NB4 (cell line): ENCODE measurements around the gene ADAMTS5.

Experiments
- DNase-seq: peaks from one replicate; pipeline ENCODE4 v3.0.0; 2010; ENCODE audit warnings: low read depth
- H3K4me3 ChIP-seq: one replicate; pipeline ENCODE4 v1.5.1; 2011; ENCODE audit warnings: mild to moderate bottlenecking, low read depth, low read length, moderate library complexity
- MYC ChIP-seq: IDR thresholded peaks from 2 replicates; pipeline ENCODE4 v1.6.1; 2011; ENCODE audit warnings: low read depth, low read length
- POLR2A ChIP-seq: IDR thresholded peaks from 2 replicates; pipeline ENCODE4 v1.6.1; 2011; ENCODE audit warnings: mild to moderate bottlenecking; ENCODE audit not compliant: insufficient read length; ENCODE audit errors: extremely low read depth
- TF ChIP-seq, protein P1 (sequence below): IDR thresholded peaks from one replicate; pipeline ENCODE4 v1.5.1; 2012; ENCODE audit warnings: low read depth, low read length
- TF ChIP-seq, protein P2 (sequence below): IDR thresholded peaks from 2 replicates; pipeline ENCODE4 v1.6.1; 2011; ENCODE audit warnings: low read depth, low read length

The ADAMTS5 gene

DNA sequence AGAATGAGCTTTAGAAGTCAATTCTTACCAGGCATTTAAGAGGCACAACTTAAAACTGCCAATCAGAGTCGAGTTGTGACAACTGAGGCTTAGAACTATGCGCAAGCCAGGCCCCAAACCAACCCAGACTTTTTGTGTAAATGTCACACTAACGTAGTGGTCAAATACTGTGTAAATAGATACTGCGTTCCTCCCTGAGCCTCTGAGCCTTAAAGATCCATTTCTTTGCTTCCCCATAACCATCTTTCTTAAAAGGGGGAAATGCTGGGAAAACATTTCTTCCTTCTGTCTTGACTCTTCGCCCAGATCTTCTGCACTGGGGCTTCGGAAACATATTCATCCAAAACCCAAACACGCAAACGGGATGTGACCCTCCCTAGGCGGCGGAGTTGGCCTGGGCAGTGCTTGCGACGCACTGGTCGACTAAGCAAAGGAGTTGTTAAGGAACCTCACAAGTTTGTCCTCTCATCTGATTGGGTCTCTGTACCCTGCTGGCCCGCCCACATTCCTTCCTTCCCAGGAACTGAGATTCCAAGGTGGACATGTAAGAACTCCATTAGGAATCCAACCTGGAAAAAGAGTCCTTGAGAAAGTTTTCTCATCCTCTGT is 2.6 kb downstream of the ADAMTS5 start:
- no peak for DNase-seq
- no peak for TF ChIP-seq POLR2A
- TF ChIP-seq, protein P1, sequence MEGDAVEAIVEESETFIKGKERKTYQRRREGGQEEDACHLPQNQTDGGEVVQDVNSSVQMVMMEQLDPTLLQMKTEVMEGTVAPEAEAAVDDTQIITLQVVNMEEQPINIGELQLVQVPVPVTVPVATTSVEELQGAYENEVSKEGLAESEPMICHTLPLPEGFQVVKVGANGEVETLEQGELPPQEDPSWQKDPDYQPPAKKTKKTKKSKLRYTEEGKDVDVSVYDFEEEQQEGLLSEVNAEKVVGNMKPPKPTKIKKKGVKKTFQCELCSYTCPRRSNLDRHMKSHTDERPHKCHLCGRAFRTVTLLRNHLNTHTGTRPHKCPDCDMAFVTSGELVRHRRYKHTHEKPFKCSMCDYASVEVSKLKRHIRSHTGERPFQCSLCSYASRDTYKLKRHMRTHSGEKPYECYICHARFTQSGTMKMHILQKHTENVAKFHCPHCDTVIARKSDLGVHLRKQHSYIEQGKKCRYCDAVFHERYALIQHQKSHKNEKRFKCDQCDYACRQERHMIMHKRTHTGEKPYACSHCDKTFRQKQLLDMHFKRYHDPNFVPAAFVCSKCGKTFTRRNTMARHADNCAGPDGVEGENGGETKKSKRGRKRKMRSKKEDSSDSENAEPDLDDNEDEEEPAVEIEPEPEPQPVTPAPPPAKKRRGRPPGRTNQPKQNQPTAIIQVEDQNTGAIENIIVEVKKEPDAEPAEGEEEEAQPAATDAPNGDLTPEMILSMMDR, result no peak
- TF ChIP-seq, protein P2, sequence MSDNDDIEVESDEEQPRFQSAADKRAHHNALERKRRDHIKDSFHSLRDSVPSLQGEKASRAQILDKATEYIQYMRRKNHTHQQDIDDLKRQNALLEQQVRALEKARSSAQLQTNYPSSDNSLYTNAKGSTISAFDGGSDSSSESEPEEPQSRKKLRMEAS, result no peak
- no peak for TF ChIP-seq MYC
- no peak overlapping the region for H3K4me3 ChIP-seq

- TF ChIP-seq MYC (no peak), POLR2A (no peak)
- TF ChIP-seq, protein P2, result no peak
- TF ChIP-seq, protein P1, result no peak
- H3K4me3 ChIP-seq, result no peak overlapping the region
- no peak for DNase-seq
These were observed 4.2 kb downstream of the ADAMTS5 start for GRCh38 chr21:26962621-26963181.

- DNase-seq, result peak; percentile 23
- TF ChIP-seq, protein P2, result peak; percentile 71
- peak; percentile 43; the same call in 1 of the 2 replicates for TF ChIP-seq MYC
- TF ChIP-seq POLR2A, result no peak
- TF ChIP-seq, protein P1, result peak; percentile 43
- no peak overlapping the region for H3K4me3 ChIP-seq
These were observed 5.2 kb downstream of the ADAMTS5 start for GRCh38 chr21:26961698-26962097.

DNA sequence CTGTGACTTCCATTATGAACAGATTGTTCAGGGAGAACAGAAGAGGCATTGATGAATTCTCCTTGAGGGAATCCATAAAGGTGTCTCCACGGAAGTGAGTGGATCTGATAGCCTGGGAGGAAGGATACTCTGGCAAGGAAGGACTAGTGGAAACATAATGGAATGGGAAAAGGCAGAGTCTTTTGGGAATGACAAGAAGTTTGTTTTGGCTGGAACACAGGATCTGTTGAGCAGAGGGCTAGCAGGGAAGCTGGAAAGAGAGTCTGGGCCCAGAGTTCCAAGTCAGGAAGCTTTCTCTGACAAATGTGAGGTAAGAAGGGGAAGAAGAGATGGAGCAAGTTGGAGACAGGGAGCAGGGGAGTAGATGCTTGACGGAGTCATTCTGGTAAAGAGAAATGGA is 8.1 kb downstream of the ADAMTS5 start:
- TF ChIP-seq MYC (no peak), POLR2A (no peak)
- TF ChIP-seq, protein P2, result no peak
- TF ChIP-seq, protein P1, result no peak
- no peak overlapping the region for H3K4me3 ChIP-seq
- DNase-seq, result no peak

DNA sequence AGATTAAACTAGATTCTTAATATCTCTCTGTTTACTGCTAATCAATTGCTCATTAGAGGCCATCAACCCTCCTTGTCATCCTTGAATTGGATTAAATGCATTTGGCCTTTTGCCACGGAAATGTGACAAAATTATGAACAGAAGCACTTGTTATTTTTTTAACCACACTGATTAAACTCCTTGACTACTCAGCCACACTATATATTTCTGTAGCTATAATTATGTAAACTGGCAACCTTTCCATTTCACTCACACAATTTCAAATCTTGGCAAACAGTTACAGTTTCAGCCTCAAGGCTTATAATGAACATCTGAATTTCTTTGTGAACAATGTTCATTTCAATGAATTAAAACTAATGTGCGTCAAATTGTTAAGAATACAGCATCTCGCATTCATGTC is 10.1 kb downstream of the ADAMTS5 start:
- H3K4me3 ChIP-seq, result no peak overlapping the region
- no peak for DNase-seq
- no peak for TF ChIP-seq MYC

GRCh38 chr21:26956216-26956615 is 10.7 kb downstream of the ADAMTS5 start:
- DNase-seq, result no peak
- no peak for TF ChIP-seq POLR2A
- TF ChIP-seq, protein P1, result no peak
- TF ChIP-seq MYC, result no peak
- TF ChIP-seq, protein P2, result no peak
- H3K4me3 ChIP-seq, result no peak overlapping the region
